ENCODE results near the gene EIF2S3. TPM values are rescaled to one million over a fixed set of nuclear protein-coding genes. Genes with fewer than 3 reads are reported as not detected.
"Not testable (repeated sequence)": the region's sequence is repeated elsewhere in the genome, so short reads cannot be mapped to it uniquely, and the experiment has no call there.

The EIF2S3 gene
- total RNA-seq, 1 donor from 2014 or later: 155 TPM

GRCh38 chrX:24049643-24050042 is 5.1 kb upstream of the EIF2S3 start:
- DNase-seq (ENCODE audit: low read depth in 2 of 2): not testable (repeated sequence)

- DNase-seq (ENCODE audit: low read depth in 2 of 2): peak in 1 of 2 donors; percentile 32
Measured at GRCh38 chrX:24050522-24051318, 4.0 kb upstream of the EIF2S3 start.

- no peak for DNase-seq (ENCODE audit: low read depth in 2 of 2)
Measured at GRCh38 chrX:24055043-24055356, 244 bp downstream of the EIF2S3 start.

- DNase-seq (ENCODE audit: low read depth in 2 of 2): no peak
Measured at GRCh38 chrX:24063488-24063887, 8.7 kb downstream of the EIF2S3 start.

GRCh38 chrX:24069877-24070276 is 15.1 kb downstream of the EIF2S3 start:
- DNase-seq (ENCODE audit: low read depth in 2 of 2): no peak

- no peak for DNase-seq (ENCODE audit: low read depth in 2 of 2)
Measured at GRCh38 chrX:24079411-24079810, 24.7 kb downstream of the EIF2S3 start.

GRCh38 chrX:24080245-24080644 is 25.5 kb downstream of the EIF2S3 start:
- DNase-seq (ENCODE audit: low read depth in 2 of 2): peak in 1 of 2 donors; percentile 3

- no peak for DNase-seq (ENCODE audit: low read depth in 2 of 2)
Measured at GRCh38 chrX:24080704-24081103, 25.9 kb downstream of the EIF2S3 start.

- DNase-seq (ENCODE audit: low read depth in 2 of 2): peak; percentile 76 to 84
Measured at GRCh38 chrX:24081661-24082154, 27.0 kb downstream of the EIF2S3 start.

GRCh38 chrX:24082447-24082846 is 27.7 kb downstream of the EIF2S3 start:
- DNase-seq (ENCODE audit: low read depth in 2 of 2): no peak

GRCh38 chrX:24085101-24085500 is 30.3 kb downstream of the EIF2S3 start:
- no peak for DNase-seq (ENCODE audit: low read depth in 2 of 2)

- no peak for DNase-seq (ENCODE audit: low read depth in 2 of 2)
Measured at GRCh38 chrX:24090300-24091200, 35.8 kb downstream of the EIF2S3 start.

GRCh38 chrX:24093746-24094145 is 39.0 kb downstream of the EIF2S3 start:
- no peak for DNase-seq (ENCODE audit: low read depth in 2 of 2)

- DNase-seq (ENCODE audit: low read depth in 2 of 2): no peak
Measured at GRCh38 chrX:24097741-24098260, 43.0 kb downstream of the EIF2S3 start.

- DNase-seq (ENCODE audit: low read depth in 2 of 2): no peak
Measured at GRCh38 chrX:24098932-24099331, 44.2 kb downstream of the EIF2S3 start.

GRCh38 chrX:24099394-24099793 is 44.6 kb downstream of the EIF2S3 start:
- no peak for DNase-seq (ENCODE audit: low read depth in 2 of 2)

GRCh38 chrX:24100713-24101112 is 46.0 kb downstream of the EIF2S3 start:
- peak in 1 of 2 donors; percentile 3 for DNase-seq (ENCODE audit: low read depth in 2 of 2)

- DNase-seq (ENCODE audit: low read depth in 2 of 2): no peak
Measured at GRCh38 chrX:24110069-24110468, 55.3 kb downstream of the EIF2S3 start.

- no peak for DNase-seq (ENCODE audit: low read depth in 2 of 2)
Measured at GRCh38 chrX:24113181-24113580, 58.4 kb downstream of the EIF2S3 start.

- peak; percentile 41 to 70 for DNase-seq (ENCODE audit: low read depth in 2 of 2)
Measured at GRCh38 chrX:24117258-24117657, 62.5 kb downstream of the EIF2S3 start.

GRCh38 chrX:24124244-24124799 is 69.6 kb downstream of the EIF2S3 start:
- DNase-seq (ENCODE audit: low read depth in 2 of 2): peak; percentile 23 to 78

Data from lung microvascular endothelial cell (primary cell).